HG03045 (cell line): ENCODE data around the gene ZNF655.
"Not testable (repeated sequence)": the region's sequence is repeated elsewhere in the genome, so short reads cannot be mapped to it uniquely, and the experiment has no call there.

Experiments used
- ATAC-seq: cut with Tn5 transposase; IDR thresholded peaks from one replicate; pipeline ENCODE4 v1.9.1; 2021; ENCODE audit warnings: mild to moderate bottlenecking, moderate library complexity; ENCODE audit not compliant: unreplicated experiment

ZNF655 gene

DNA sequence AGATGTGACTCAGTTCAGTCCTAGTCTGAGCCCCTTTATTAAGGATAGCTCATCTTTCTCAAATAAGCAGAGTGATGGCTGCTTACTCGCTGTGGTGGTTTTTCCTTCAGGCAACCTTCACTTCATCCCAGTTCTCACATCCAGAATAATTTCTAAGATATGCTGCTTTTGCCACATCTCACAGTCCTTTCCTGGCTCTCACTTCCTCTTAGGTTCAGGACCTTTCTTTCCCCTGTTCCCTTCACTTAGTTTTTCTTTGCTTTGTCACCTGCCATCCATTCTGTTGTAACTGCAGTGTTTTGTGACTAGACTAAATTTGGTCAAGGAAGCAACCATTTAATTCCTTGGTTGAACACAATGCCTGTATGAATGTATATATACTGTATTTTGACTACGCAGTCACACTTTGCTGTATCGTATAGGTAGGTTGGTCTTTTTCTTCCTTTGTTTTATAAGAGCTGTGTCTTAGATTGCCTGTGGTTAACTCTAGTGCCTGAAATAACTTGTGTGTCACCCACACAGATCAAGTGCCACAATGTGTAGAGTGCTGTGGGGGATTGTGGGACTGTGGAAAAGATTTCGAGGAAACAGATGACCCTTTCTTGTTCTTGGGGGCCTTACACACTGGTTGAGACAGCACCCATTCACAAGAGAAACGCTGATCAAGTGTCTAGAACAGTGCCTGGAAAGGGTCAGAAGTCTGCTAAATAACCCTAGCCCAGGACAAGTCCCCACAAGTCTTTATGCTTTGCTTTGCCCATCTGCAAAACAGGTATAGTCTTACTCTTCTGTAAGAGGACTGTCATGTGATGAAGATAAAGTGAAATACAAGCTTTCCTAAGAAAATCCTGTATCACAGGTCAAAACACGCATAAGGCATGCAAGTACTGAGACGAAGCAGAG lies 2.6 kb downstream of the ZNF655 start:
- no peak for ATAC-seq

DNA sequence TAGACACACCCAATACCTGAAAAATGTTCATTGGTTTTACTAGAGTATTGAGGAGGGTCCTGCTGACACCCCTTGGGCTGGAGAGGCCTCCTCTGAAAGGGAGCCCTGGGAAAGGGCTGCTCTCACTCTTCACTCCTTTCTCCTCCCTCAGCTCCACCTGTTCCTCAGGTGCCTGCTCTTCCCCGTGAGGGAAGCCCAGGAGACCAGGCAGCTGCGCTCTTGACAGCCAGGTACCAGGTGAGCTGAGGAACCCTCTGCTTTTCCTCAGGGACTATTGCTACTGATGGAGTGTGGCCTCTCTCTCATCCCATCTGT lies 3.3 kb downstream of the ZNF655 start:
- ATAC-seq, result no peak

DNA sequence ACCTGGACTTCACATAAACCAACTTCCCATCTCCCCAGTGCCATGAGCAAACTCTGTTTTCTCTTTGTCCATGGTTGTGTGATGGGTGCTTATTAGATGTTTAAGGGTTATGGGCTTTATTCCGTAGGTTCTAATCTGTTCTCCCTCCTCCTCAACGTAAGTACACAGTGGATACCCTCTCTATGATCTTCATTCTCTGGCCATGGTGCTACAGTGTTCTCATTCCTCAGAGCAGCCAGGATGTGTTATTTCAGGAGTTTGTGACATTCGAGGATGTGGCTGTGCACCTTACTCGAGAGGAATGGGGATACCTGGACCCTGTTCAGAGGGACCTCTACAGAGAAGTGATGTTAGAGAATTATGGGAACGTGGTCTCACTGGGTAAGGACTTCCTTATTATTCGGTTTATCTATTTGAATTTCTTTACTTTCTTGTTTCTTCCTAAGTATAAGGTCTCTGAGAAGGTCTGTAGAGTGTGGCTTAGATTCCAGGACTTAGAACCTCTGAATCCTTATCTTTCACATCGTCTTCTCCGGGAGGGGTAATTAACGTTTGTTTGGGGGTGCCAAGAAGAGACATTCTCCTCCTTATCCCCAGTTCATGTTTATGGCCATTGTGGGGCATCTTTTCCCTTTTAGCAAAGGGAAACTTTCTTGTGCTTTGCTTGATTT lies 3.8 kb downstream of the ZNF655 start:
- no peak for ATAC-seq

DNA sequence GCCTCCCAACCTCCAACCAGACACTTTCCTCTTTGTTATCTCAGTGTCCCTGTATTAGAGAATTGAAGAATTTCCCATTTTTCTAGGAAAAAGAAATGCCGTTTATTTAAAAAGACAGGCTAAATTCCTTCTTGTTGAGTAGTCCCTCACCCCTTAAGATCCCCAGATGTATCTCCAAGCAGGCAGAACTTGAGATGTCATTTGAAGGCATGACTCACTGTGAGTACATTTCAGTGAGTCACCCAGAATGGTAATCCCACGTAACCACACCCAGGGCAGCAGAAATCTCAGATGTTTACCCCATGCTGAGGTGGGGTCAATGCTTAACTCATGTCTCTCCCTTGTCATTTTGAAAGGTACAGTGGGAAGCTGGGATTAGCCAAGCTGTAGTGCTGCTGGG lies 4.4 kb downstream of the ZNF655 start:
- no peak for ATAC-seq

DNA sequence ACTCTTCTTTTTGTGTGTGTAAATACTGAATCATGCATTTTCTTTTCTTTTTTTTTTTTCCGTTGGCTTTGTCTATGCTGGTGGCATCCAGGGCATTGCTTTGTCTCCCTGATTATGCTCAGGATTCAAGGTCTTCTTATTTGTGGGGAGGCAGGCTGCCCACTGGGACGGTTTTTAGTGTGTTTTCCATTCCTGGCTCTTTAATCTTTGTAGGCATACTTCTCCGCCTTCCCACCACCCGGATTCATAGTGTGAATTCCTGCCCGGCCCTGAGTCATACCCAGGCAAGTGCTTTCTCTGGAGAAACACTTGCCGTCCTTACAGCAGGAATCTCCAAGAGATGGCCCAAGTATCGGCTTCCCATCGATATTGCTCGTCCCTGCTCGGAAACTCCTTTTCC lies 5.2 kb downstream of the ZNF655 start:
- no peak for ATAC-seq

DNA sequence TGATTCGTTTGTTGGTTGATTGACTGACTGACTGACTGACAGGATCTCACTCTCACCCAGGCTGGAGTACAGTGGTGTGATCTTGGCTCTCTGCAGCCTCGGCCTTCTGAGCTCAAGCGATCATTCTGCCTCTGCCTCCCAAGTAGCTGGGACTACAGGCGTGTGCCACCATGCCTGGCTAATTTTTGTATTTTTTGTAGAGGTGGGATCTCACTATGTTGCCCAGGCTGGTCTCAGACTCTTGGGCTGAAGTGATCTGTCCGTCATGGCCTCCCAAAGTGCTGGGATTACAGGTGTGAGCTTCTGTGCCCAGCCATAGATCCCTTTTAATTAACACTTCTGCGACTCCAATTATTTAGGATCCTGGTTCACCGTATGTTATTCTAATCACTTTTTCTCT lies 10.3 kb downstream of the ZNF655 start:
- not testable (repeated sequence) for ATAC-seq

DNA sequence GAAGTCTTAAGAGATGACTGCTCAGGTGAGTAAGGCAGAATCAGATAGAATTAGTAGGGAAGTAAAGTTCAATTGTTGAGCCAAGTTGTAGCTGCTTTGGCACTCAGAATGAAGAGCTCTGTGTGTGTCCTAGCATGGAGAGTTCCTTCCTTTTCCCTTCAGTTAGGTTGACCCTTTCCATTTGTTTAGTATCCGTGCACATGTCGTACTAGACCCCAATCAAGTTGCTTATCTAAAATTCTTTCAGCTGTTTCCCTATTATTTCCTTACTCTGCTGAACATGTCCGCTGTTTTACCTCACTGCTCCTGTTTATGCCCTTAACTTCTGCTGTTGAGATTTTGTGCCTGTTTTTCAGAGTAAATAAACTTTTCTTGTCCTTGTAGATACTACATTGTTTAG lies 13.3 kb downstream of the ZNF655 start:
- no peak for ATAC-seq

DNA sequence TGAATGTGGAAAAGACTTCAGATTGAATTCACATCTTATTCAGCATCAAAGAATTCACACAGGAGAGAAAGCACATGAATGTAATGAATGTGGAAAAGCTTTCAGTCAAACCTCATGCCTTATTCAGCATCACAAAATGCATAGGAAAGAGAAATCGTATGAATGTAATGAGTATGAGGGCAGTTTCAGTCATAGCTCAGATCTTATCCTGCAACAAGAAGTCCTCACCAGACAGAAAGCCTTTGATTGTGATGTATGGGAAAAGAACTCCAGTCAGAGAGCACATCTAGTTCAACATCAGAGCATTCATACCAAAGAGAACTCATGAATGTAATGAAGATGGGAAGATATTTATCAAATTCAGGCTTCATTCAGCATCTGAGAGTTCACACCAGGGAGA lies 14.8 kb downstream of the ZNF655 start:
- ATAC-seq, result no peak

DNA sequence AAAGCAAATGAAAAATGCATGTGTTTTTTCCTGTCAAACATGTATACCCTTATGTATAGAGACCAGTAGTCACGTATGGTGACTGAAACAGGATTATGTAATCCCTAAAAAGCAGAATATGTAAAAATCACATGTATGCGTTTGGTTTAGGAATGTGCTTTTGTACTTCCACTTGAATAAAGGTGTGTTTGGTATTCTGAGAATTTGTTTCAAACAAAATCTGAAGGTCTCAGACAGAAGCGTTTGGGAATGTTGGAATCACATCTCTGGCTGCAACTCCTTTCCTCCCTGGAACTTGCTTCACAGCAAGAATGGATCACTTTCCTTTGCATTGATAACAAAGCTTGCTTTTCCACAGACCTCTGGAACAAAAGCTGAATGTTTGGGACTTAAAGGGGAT lies 17.8 kb downstream of the ZNF655 start:
- no peak for ATAC-seq

DNA sequence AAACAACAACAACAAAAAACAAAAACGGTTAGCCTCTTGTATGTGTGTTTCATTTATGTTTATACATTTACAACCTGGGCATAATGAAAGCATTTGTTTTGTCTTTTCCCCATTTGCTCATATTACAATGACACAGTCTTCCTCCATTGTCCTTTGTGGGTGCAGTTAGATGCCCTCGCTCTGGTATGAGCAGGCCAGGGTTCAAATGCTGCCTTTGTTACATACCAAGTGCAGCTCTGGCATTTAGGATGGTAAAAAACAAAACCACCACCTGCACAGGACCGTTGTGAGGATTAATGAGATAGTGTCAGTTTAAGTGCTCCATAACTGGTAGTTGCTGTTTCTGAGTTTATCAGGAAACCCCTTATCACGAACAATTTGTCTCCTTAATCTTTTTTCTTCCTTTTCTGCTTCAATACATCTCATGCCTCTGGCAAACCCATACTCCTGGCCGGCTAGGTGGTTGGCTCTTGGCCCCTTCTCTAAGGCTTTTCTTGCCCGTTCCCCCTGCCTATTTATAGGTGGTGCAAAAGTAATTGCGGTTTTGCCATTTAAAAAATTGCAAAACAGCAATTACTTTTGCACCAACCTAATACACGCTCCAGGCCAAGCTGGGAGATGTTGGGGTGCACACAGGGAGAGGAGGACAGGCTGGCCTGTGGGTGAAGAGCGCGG lies 21.0 kb downstream of the ZNF655 start:
- ATAC-seq, result no peak

DNA sequence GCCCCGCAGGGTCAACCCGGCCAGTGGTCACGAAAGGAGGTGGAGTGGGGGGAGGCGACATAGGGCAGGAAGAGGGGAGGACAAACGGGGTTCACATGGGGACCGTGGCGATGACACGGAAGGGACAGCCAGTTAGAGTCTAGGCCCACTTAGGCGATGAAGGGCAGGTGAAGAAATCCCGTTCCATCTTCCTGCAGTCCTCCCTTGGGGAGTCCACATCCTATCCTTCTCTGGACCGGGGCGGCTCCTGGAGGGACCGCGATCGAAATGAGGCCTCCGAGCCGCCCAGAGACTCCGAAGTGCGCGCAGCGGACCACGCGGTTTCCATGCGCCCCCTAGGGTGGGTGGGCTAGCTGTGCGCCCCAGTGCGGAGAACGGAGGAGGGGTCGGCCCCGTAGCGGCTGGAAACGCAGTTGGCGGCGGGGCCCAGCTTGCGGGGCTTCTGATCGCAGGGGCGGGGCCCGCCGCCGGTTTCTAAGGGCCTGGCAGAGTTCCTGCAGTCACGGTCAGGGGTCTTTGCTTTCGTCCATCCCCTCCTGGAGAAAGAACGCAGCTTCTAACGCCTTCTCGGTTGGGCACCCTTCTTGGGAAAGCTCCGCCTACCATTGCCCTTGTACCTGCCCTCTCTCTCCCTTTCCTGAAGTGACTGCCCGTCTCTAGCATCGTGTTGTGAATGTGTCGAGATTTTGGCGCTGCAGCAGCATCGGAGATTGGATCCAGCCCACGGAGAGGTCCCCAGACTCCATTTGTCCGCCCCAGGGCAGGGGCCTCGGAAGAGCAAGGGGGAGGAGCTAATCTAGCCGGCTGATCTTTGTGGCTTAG lies 21.7 kb downstream of the ZNF655 start:
- ATAC-seq, result no peak

DNA sequence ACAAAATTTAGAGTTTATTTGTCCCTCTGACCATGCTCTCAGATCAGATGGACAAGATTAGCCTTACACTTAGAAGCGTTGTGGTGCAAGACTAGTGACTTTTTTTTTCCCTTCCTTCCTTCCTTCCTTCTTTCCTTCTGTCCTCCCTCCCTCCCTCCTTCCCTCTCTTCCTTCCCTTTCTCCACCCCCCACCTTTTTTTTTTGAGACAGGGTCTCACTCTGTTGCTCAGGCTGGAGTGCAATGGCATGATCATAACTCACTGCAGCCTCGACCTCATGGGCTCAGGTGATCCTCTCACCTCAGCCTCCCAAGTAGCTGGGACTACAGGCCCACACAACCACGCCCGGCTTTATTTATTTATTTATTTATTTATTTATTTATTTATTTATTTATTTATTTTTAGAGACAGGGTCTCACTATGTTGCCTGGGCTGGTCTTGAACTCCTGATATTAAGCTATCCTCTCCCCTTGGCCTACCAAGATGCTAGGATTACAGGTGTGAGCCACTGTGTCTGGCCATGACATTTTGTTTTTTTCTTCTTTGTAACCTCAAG lies 22.4 kb downstream of the ZNF655 start:
- ATAC-seq, result not testable (repeated sequence)

DNA sequence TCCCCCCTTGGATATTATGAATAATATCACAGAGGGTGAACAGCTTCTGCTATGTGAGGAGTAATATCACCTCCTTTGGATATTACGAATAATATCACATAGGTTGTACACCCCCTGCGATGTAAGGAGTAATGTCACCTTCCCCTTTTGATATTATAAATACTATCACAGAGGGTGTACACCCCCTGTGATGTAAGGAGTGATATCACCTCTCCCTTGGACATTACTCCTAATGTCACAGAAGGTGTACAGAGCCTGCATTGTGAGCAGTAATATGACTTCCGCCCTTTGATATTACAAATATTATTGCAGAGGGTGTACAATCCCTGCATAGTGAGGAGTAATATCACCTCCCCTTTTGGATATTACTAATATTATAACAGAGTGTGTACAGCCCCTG lies 30.4 kb downstream of the ZNF655 start:
- ATAC-seq, result no peak

DNA sequence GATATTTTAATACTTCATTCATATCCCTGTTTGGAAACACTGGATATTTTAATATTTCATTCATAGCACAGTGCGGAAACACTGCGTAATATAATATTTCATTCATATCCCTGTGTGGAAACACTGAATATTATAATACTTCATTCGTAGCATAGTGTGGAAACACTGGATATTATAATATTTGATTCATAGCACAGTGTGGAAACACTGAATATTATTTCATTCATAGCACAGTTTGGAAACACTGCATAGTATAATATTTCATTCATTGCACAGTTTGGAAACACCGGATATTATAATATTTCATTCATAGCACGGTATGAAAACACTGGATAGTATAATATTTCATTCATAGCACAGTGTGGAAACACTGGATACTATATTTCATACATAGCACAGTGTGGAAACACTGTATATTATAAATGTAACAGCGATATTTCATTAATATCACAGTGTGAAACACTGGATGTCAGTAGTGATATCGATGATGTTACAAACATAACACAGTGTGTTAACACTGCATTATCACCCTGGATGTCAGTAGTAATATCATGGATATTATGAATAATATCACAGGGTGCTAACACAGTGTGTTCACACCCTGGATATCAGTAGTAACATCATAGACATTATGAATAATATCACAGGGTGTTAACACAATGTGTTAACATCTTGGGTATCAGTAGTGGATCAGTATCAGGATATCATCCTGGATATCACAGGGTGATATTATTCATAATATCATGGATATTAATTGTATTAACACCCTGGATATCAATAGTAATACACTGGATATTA lies 36.7 kb downstream of the ZNF655 start:
- ATAC-seq, result no peak

DNA sequence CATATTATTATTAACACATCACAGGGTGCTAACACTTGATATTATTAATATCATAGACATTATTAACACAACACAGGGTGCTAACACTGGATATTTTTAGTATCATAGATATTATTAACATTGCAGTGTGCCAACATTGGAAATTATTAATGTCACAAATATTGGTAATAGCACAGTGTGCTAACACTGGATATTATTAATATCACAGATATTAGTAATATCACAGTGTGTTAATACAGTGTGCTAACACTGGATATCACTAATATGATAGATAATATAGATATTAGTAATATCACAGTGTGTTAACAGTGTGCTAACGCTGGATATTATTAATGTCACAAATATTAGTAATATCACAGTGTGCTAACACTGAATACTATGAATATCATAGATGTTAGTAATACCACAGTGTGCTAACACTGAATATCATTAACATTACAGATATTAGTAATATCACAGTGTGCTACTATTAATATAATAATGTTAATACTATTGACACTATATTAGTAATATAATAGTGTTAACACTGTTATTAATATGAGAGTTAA lies 38.0 kb downstream of the ZNF655 start:
- ATAC-seq, result no peak

DNA sequence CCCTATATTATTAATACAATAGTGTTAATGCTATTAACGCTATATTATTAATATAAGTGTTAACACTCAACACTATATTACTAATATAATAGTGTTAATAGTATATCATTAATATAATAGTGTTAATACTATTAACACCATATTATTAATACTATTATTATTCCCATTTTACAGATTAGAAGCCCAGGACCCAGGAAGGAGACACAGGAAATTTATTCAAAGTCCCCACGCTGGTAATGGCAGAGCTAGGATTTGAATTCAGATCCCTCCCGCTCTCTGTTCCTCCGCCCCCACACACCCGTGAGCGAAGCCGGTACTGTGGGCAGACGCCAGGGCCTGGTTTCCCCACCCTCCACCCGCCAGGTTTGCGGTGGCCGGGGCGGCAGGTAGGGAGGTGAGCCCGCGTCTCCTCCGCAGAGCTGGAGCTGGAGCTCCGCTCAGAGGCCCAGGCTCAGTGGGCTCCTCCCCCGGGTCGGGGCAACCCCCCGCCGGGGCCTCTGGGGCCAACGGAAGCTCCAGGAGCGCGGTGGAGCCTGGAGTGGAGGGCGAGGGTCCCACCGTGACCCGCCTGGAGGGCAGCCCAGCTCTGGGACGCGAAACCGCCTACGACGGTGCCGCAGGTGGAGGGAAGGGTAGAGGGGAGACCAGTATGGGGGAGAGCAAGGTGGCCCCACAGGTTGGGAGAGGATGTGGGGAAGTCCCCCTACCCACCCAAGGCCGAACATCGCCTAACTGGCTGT lies 39.5 kb downstream of the ZNF655 start, which contains the start of gene TMEM225B:
Gene TMEM225B (plus strand): TSS at position 506 of the 740 bp plus-strand sequence. CDS start 6,122 bp downstream, outside the sequence.
- ATAC-seq, result no peak

DNA sequence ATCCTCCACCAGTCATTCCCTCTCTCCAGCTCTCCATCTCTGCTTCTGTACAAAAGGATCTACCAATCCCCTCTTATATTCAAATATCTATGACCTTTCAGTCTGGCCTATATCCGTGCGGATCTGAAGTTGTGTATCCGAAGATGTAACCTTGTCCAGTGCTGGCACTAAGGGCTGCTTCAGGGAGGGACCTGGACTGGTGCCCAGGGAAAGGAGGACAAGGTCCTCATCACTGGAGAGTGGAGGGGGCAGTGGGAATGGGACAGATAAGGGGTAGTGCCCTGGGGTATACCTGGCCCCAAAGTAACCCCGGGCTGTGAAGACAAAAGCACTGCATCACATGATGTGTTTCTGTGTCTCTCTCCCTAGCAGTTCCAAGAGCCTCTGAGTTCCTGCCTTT lies 41.4 kb downstream of the ZNF655 start:
- ATAC-seq, result no peak

DNA sequence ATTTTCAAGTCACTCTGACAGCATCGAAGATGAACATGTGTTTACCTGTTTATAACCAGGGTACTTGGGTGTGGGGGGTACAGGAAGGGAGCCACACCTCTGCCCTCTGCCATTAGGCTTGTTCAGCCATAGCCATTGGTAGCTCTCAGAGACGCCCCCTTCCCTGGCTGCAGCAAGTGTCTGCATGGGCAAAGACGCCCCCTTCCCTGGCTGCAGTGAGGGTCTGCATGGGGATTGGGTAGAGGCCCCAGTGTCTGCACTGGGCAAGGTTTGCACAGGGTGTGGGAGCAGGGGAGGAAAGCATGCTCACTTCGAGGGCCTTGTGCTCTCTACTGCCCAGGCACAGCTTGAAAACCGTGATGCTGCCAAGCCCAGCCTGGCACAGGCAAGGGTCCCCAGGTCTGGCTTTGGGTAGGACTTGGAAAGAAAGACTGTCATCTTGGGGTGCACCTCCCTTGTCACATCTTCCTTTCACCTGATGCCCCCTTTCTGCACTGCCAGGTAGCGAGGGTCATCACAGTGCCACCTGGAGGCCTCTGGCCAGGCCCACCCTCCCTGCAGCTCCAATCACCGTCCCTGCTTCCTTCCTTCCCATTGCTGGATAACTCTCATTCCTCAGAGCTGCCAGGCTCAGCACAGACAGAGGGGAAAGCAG lies 43.3 kb downstream of the ZNF655 start:
- ATAC-seq, result no peak
